ENCODE data around the gene A4GALT. TPM values are rescaled to one million over a fixed set of nuclear protein-coding genes. Genes with fewer than 3 reads are reported as not detected.

A4GALT gene
- total and polyA plus RNA-seq, 8 donors, result 2.7 to 13.2 (median 4.7) TPM

Other genes with a start within 250 kb of the A4GALT start
- gene RRP7A, start 201.1 kb downstream of the A4GALT start, total RNA-seq, result 10 to 100 TPM; 12.4 to 21.5 (median 17.5) TPM
- 10 to 100 TPM in 1 of 2 donors, 1 to 10 TPM in 1; 7.4 to 20.8 TPM for gene RRP7A, start 201.1 kb downstream of the A4GALT start, polyA plus RNA-seq
- 1 to 10 TPM in 1 of 6 donors, under 1 TPM in 5; 0.23 to 2.0 (median 0.69) TPM for gene SERHL2, start 166.9 kb downstream of the A4GALT start, total RNA-seq
- 1 to 10 TPM in 1 of 2 donors, under 1 TPM in 1; 0.76 to 3.6 TPM for gene SERHL2, start 166.9 kb downstream of the A4GALT start, polyA plus RNA-seq
- gene POLDIP3, start 106.0 kb downstream of the A4GALT start, total RNA-seq, result 10 to 100 TPM; 23.3 to 35.2 (median 28.7) TPM
- 10 to 100 TPM; 14.6 to 28.6 TPM for gene POLDIP3, start 106.0 kb downstream of the A4GALT start, polyA plus RNA-seq
- gene ATP5MGL, start 80.3 kb downstream of the A4GALT start, total RNA-seq, result under 1 TPM in 5 of 6 donors, not detected in 1; 0.24 to 0.60 (median 0.34) TPM
- under 1 TPM in 1 of 2 donors, not detected in 1; 0.34 TPM for gene ATP5MGL, start 80.3 kb downstream of the A4GALT start, polyA plus RNA-seq
- gene CYB5R3, start 71.5 kb downstream of the A4GALT start, total RNA-seq, result 10 to 100 TPM; 32.6 to 76.4 (median 43.6) TPM
- 100 to 1,000 TPM in 1 of 2 donors, 10 to 100 TPM in 1; 53.6 to 105 TPM for gene CYB5R3, start 71.5 kb downstream of the A4GALT start, polyA plus RNA-seq
- 10 to 100 TPM; 54.8 to 75.3 (median 62.1) TPM for gene ARFGAP3, start 136.4 kb upstream of the A4GALT start, total RNA-seq
- gene ARFGAP3, start 136.4 kb upstream of the A4GALT start, polyA plus RNA-seq, result 10 to 100 TPM; 39.1 to 45.4 TPM

All from pancreas (tissue), 8 donors.